ENCODE measurements around the gene UXT.

DNA sequence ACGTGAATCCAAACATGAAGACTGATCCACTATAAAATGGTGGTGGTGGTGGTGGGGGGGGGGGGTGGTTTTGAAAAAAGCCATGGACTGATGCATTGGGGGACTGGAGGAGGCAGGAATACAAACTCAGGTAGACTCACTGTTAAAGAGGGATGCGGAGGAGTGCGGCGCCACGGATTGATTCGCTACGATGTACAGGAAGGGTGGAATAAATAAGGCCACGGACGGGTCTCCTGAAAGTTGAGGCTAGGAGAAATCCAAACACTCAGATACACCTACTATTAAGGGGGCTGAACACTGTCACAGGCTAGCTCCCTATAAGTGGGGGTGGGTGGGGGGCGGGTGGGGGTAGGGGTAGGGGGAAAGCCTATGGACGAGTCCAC is 9.2 kb downstream of the UXT start:
- TF ChIP-seq POLR2A (IDR thresholded peaks at IDR 0.05; ENCODE audit: extremely low read depth, insufficient read length): no peak
- TF ChIP-seq, protein P1, sequence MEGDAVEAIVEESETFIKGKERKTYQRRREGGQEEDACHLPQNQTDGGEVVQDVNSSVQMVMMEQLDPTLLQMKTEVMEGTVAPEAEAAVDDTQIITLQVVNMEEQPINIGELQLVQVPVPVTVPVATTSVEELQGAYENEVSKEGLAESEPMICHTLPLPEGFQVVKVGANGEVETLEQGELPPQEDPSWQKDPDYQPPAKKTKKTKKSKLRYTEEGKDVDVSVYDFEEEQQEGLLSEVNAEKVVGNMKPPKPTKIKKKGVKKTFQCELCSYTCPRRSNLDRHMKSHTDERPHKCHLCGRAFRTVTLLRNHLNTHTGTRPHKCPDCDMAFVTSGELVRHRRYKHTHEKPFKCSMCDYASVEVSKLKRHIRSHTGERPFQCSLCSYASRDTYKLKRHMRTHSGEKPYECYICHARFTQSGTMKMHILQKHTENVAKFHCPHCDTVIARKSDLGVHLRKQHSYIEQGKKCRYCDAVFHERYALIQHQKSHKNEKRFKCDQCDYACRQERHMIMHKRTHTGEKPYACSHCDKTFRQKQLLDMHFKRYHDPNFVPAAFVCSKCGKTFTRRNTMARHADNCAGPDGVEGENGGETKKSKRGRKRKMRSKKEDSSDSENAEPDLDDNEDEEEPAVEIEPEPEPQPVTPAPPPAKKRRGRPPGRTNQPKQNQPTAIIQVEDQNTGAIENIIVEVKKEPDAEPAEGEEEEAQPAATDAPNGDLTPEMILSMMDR (IDR thresholded peaks at IDR 0.05; ENCODE audit: low read depth, low read length): no peak

Data from NB4 (cell line).